ENCODE data around the gene IQGAP2. TPM values are rescaled to one million over a fixed set of nuclear protein-coding genes. Genes with fewer than 3 reads are reported as not detected.

Gene IQGAP2
- total and polyA plus RNA-seq, 2 of the 8 experiments (the other 6 are each of a cell fraction or from before 2014, with no cell fraction given), result 19.7 to 66.0 TPM

DNA sequence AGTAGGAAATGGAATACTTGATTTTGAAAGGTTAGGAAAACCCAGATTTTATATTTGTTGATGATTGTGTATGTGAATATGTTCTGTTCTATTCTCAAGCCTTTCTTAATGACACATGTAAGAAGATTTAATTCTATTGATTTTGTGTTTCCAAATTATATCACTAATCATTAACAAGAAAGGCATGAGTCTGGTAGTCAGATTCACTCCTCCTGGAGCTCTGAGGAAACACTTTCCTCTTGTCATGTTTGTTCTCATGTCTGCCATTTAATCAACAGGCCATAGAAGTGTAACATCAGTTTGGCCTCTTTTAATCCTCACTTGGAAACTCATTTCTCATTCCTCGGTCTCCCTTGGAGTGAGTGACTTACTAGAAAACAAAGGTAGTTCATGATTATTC is 272.3 kb downstream of the IQGAP2 start:
- Histone ChIP-seq H3K27me3 (replicated peaks in 1 of 4; ENCODE audit: control insufficient read depth in 3 of 4, extremely low read depth in 1 of 4, insufficient read depth in 3 of 4, low read length in 3 of 4) (no peaks in the 10 kb centered on the region), H3K56ac (replicated peaks; ENCODE audit: insufficient read length, low read depth, low read length) (no peak overlapping the region), H4K8ac (ENCODE audit: extremely low read depth, insufficient read depth, low read length) (no peak overlapping the region), H3K4me3 (ENCODE audit: extremely low read depth in 1 of 4, insufficient read depth in 2 of 4, low read depth in 3 of 4, low read length in 4 of 4) (no peak overlapping the region), H2AFZ (ENCODE audit: low read length) (no peak overlapping the region), H4K91ac (replicated peaks; ENCODE audit: insufficient read length, low read length) (no peak overlapping the region), H3K9ac (replicated peaks in 1 of 4; ENCODE audit: extremely low read depth in 1 of 4, low read depth in 3 of 4, low read length in 3 of 4) (no peak overlapping the region), H2AK5ac (ENCODE audit: low read depth, low read length) (no peak overlapping the region), H3K36me3 (ENCODE audit: control insufficient read depth in 2 of 4, insufficient read depth in 4 of 4, low read length in 3 of 4) (peaks cover 0 to 7% (median under 1%) of the 10 kb centered on the region in 4 experiments; a peak in 3 of 8 replicates), H3K4ac (replicated peaks; ENCODE audit: insufficient read length, low read depth, low read length) (no peak overlapping the region), H2BK5ac (ENCODE audit: low read depth, low read length) (no peak overlapping the region), H4K5ac (ENCODE audit: insufficient read length, low read depth, low read length) (no peak overlapping the region), H2BK20ac (ENCODE audit: low read length) (no peak overlapping the region), H3K23ac (ENCODE audit: insufficient read length) (no peak overlapping the region), H3K9me3 (ENCODE audit: insufficient read depth in 2 of 2, low read depth in 1 of 2, low read length in 1 of 2) (no peaks in the 10 kb centered on the region), H3K27ac (ENCODE audit: low read depth, low read length) (no peak overlapping the region), H3K4me2 (ENCODE audit: insufficient read depth in 1 of 2, low read depth in 2 of 2, low read length in 2 of 2) (no peak overlapping the region), H3K14ac (ENCODE audit: insufficient read length) (no peak overlapping the region), H3K79me1 (ENCODE audit: low read depth, low read length) (no peaks in the 10 kb centered on the region), H3K18ac (ENCODE audit: extremely low read depth, low read length) (no peak overlapping the region), H4K20me1 (replicated peaks in 1 of 2; ENCODE audit: control insufficient read depth in 1 of 2, insufficient read depth in 2 of 2, low read length in 2 of 2) (peaks cover 0 to 2% of the 10 kb centered on the region in 2 experiments), H2BK15ac (ENCODE audit: low read length) (no peak overlapping the region), H2BK12ac (ENCODE audit: low read depth, low read length) (no peak overlapping the region), H3K23me2 (ENCODE audit: low read depth, low read length) (no peaks in the 10 kb centered on the region), H2BK120ac (replicated peaks; ENCODE audit: low read depth, low read length) (no peak overlapping the region), H3K4me1 (replicated peaks in 1 of 4; ENCODE audit: control insufficient read depth in 3 of 4, insufficient read depth in 4 of 4, low read length in 3 of 4) (no peaks in the 10 kb centered on the region), H3K79me2 (ENCODE audit: control insufficient read depth in 1 of 2, insufficient read depth in 2 of 2, low read length in 2 of 2) (no peaks in the 10 kb centered on the region)
- FAIRE-seq (no peak), DNase-seq (ENCODE audit: low read depth in 1 of 2, low spot score in 2 of 2) (no peak)
- 96% methylated on average over 1 of the region's 1 CpG; no CpG with 5 or more reads in 1 of the 2 experiments for WGBS, 2 experiments (ENCODE audit: extremely low coverage in 1 of 2, insufficient coverage in 1 of 2, insufficient read length in 1 of 2, insufficient replicate concordance in 2 of 2, low coverage in 1 of 2, low lambda C conversion rate in 2 of 2, missing lambda C conversion rate in 1 of 2)
- ChIA-PET CTCF (ENCODE audit: partially characterized antibody) (no interaction called here), POLR2A (ENCODE audit: partially characterized antibody) (no interaction called here)
- TF ChIP-seq SUZ12 (IDR thresholded peaks at IDR 0.05; ENCODE audit: low read length), result no peak
- no peak for TF ChIP-seq SIRT6 (IDR thresholded peaks at IDR 0.05; ENCODE audit: low read length)
- no peak for TF ChIP-seq CTBP2 (IDR thresholded peaks at IDR 0.05; ENCODE audit: borderline replicate concordance, insufficient read depth, insufficient read length, low read length)
- TF ChIP-seq PHF8 (conservative IDR thresholded peaks at IDR 0.05; ENCODE audit: low read depth, low read length), result no peak
- TF ChIP-seq, protein P1, sequence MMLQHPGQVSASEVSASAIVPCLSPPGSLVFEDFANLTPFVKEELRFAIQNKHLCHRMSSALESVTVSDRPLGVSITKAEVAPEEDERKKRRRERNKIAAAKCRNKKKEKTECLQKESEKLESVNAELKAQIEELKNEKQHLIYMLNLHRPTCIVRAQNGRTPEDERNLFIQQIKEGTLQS (IDR thresholded peaks at IDR 0.05; ENCODE audit: insufficient read depth, low read depth, low read length), result no peak

Measured in H1 (cell line).